C4-2B (cell line): ENCODE results near the gene PHLDB2.

Experiments
- H3K27ac ChIP-seq: fragments of 450-650 bp; 2 replicates; pipeline ENCODE4 v1.5.1; 2017
- ZFX ChIP-seq: fragments of 450-650 bp; IDR thresholded peaks from 2 replicates; pipeline ENCODE4 v1.6.1; 2017
- TF ChIP-seq, protein P1 (sequence below): fragments of 450-650 bp; conservative IDR thresholded peaks from 2 replicates; pipeline ENCODE4 v1.5.1; 2017; ENCODE audit warnings: mild to moderate bottlenecking

The PHLDB2 gene

DNA sequence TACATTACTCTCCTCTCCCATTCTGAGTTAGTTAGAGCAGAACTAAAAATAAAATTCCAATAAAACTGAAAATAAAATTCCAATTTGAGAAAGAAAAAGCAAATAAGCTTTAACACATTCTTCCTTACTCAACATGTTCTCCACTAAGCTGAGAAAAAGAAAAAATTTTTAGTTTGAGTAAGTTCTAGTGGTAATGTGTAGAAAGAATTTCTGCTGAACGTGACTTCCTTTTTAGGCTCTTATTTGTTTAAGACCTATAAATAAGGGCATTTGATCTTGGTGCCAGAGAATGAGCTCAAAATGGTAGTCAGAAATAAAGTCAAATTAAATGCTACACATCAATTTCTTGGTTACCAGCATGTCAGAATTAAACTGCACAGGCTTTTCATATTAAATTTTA is 62.1 kb downstream of the PHLDB2 start:
- no peak overlapping the region for H3K27ac ChIP-seq
- TF ChIP-seq, protein P1, sequence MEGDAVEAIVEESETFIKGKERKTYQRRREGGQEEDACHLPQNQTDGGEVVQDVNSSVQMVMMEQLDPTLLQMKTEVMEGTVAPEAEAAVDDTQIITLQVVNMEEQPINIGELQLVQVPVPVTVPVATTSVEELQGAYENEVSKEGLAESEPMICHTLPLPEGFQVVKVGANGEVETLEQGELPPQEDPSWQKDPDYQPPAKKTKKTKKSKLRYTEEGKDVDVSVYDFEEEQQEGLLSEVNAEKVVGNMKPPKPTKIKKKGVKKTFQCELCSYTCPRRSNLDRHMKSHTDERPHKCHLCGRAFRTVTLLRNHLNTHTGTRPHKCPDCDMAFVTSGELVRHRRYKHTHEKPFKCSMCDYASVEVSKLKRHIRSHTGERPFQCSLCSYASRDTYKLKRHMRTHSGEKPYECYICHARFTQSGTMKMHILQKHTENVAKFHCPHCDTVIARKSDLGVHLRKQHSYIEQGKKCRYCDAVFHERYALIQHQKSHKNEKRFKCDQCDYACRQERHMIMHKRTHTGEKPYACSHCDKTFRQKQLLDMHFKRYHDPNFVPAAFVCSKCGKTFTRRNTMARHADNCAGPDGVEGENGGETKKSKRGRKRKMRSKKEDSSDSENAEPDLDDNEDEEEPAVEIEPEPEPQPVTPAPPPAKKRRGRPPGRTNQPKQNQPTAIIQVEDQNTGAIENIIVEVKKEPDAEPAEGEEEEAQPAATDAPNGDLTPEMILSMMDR = no peak
- TF ChIP-seq ZFX = no peak

DNA sequence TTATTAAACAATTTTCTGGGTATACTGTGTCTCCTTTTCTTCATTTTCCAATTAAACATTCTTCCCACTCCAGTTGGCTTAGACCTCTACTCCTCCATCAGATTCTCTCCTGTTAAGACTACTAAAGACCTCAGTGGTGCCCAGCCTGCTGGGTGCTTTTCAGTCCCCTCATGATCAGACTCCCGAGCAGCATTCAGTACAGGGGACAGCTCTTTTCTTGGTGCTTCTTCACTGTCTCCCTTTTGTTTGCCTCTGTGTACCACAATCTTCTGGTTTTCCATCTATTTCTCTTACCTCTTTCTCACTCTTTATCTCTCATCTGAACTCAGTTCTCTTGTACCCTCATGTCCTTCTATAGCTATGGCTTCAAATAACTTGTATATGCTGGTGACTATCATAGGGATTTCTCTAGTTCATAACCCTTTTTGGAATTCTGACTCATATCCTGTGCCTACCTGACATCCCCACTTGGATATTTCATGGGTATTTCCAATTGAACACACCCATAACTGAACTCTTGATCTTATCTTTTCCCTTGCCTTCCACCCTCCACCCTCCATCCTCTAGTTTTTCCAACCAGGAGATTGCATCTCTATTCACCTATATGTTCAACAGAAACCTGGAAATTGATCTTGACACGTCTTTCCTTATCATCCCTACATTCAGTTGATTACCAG is 64.2 kb downstream of the PHLDB2 start:
- H3K27ac ChIP-seq = no peak overlapping the region
- no peak for TF ChIP-seq ZFX
- TF ChIP-seq, protein P1 = no peak

DNA sequence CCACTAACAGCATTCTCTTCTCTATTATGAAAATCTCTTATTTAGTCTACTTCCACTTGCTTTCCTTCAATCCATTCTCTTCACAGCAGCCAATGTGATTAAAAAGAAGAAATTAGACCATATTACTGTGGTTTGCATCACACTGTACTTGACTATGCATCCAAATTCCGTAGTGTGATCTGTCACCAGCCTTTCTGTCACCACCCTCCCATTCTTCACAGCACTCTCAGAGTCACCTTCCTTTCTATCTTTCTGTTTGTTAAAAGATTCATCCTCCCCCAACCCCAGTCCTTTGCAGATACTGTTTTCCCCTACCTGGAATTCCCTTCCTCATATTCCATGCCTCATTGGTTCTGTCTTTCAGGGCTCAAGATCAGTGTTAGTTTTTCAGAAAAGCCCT is 64.7 kb downstream of the PHLDB2 start:
- H3K27ac ChIP-seq = no peak overlapping the region
- TF ChIP-seq, protein P1 = no peak
- TF ChIP-seq ZFX = no peak

DNA sequence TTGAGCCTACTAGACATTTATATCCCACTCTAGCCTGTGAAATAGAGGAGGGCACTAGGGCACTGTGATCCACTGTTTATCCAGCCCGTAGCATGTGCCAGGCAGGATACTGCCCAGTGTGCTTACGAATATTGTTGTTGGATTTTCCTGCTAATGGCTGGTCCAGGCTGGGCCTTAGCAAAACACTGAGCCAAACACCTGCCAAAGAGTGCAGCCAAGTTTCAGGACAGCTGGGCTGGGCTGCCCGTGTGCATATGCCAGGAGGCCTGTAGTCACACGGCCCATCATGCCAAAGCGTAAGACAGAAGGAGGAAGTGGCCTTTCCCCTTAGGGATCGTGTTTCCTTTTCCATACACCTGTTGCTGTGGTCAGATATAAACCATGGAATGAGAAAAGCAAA is 65.2 kb downstream of the PHLDB2 start:
- no peak for TF ChIP-seq ZFX
- TF ChIP-seq, protein P1 = no peak
- H3K27ac ChIP-seq = no peak overlapping the region

DNA sequence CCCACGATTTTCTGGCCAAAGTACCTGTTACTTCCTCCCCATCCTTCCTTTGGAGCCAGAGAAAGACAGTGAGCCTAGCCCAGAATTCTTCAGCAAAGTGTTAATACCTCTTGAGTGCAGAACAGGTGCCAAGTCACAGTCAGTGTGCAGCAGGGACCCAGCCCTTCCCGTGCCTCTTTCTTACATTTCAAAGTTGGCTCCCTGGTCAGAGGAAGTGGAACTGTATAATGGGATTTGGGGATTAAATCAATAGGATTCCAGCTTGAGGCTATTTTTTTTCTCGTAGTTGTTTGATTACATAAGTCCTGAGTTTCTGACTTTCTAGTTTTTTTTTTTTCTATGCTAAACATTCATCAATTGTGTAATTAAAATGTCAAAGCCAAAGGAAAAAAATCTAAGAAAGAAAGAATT is 67.2 kb downstream of the PHLDB2 start:
- TF ChIP-seq ZFX = no peak
- TF ChIP-seq, protein P1 = no peak
- no peak overlapping the region for H3K27ac ChIP-seq

DNA sequence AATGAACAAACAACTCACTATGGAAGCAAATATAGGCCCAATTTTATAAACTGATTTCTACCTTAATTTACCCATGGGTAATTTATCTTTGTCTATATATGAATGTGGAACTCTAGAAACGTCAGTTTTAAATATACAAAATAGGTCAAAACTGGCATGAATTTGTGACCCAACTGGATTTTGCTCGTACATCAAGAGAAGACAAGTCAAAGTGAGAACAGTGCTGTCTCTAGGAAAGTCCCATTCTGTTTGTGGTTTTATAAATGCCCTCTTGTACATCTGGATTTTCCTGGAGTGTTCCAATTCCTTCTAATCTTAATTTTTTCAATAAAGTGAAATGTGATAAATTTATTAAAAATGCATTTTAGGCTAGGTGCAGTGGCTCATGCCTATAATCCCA is 69.5 kb downstream of the PHLDB2 start:
- TF ChIP-seq, protein P1 = no peak
- no peak for TF ChIP-seq ZFX
- no peak overlapping the region for H3K27ac ChIP-seq

DNA sequence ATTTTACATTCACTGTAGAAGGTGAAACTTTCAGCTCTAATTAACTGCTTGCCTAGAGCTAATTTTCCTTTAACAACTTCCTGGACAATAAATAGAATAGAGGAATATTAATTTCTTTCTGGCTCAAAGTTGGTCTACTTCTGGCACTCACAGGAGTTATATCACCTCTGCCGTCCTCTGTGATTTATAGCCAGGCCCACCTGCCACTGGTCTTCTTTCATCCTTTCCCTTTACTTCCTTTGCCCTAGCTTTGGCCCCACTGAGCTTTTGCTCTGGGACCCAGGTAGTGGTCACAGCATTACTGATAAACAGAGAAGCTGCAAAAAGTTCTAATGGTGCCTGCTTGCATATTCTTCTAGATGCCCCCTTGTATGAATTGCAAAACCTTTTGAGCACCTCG is 70.4 kb downstream of the PHLDB2 start:
- TF ChIP-seq ZFX = no peak
- TF ChIP-seq, protein P1 = no peak

More for the DNA sequence above, 70.4 kb downstream of the PHLDB2 start:
- no peak overlapping the region for H3K27ac ChIP-seq
